IMR-90 (cell line): ENCODE measurements around the gene CD300LG.

ENCODE experiments used
- BHLHE40 ChIP-seq: fragments of 150-350 bp; IDR thresholded peaks from 2 replicates; pipeline ENCODE4 v1.6.1; 2016; ENCODE audit warnings: mild to moderate bottlenecking, low read depth, low read length
- CEBPB ChIP-seq: IDR thresholded peaks from 2 replicates; pipeline ENCODE4 v1.6.1; 2012; ENCODE audit warnings: low read depth, low read length, improper control_type of control experiment
- CHD1 ChIP-seq: IDR thresholded peaks from 2 replicates; pipeline ENCODE4 v1.6.1; 2012; ENCODE audit warnings: low read depth, low read length, improper control_type of control experiment
- CTCF ChIP-seq: conservative IDR thresholded peaks from 2 replicates; pipeline ENCODE4 v1.5.1; 2012; ENCODE audit warnings: mild to moderate bottlenecking, low read depth, low read length, improper control_type of control experiment
- ELK1 ChIP-seq: fragments of 150-350 bp; IDR thresholded peaks from 2 replicates; pipeline ENCODE4 v1.6.1; 2016; ENCODE audit warnings: low read depth, mild to moderate bottlenecking, low read length, moderate library complexity, borderline replicate concordance
- FOS ChIP-seq: fragments of 150-350 bp; IDR thresholded peaks from 2 replicates; pipeline ENCODE4 v1.6.1; 2016; ENCODE audit warnings: low read depth, low read length
- MAFK ChIP-seq: IDR thresholded peaks from 2 replicates; pipeline ENCODE4 v1.6.1; 2012; ENCODE audit warnings: low read depth, low read length, improper control_type of control experiment
- MAZ ChIP-seq: IDR thresholded peaks from 2 replicates; pipeline ENCODE4 v1.6.1; 2012; ENCODE audit warnings: low read depth, mild to moderate bottlenecking, low read length, improper control_type of control experiment, moderate library complexity, borderline replicate concordance
- POLR2A ChIP-seq: IDR thresholded peaks from 2 replicates; pipeline ENCODE4 v1.6.1; 2012; ENCODE audit warnings: mild to moderate bottlenecking, low read depth, low read length
- RAD21 ChIP-seq: IDR thresholded peaks from 2 replicates; pipeline ENCODE4 v1.6.1; 2012; ENCODE audit warnings: low read length, improper control_type of control experiment
- RCOR1 ChIP-seq: IDR thresholded peaks from 2 replicates; pipeline ENCODE4 v1.6.1; 2012; ENCODE audit warnings: mild to moderate bottlenecking, low read length, improper control_type of control experiment; ENCODE audit not compliant: insufficient replicate concordance
- RFX5 ChIP-seq: IDR thresholded peaks from 2 replicates; pipeline ENCODE4 v1.8.0; 2012; ENCODE audit warnings: low read depth, mild to moderate bottlenecking, low read length, moderate library complexity
- SMC3 ChIP-seq: fragments of 150-350 bp; IDR thresholded peaks from 2 replicates; pipeline ENCODE4 v1.6.1; 2016; ENCODE audit warnings: low read depth, mild to moderate bottlenecking, antibody characterized with exemption, low read length, moderate library complexity
- USF2 ChIP-seq: fragments of 150-350 bp; IDR thresholded peaks from 2 replicates; pipeline ENCODE4 v1.6.1; 2017; ENCODE audit warnings: mild to moderate bottlenecking, antibody characterized with exemption, low read length, low read depth

GRCh38 chr17:43814026-43814425 lies 33.0 kb upstream of the CD300LG start:
- TF ChIP-seq FOS: no peak
- no peak for TF ChIP-seq CTCF
- TF ChIP-seq SMC3: no peak
- TF ChIP-seq POLR2A: no peak
- no peak for TF ChIP-seq RFX5
- no peak for TF ChIP-seq CEBPB
- no peak for TF ChIP-seq ELK1
- no peak for TF ChIP-seq MAFK
- no peak for TF ChIP-seq RAD21
- TF ChIP-seq USF2: no peak
- no peak for TF ChIP-seq RCOR1
- no peak for TF ChIP-seq MAZ
- TF ChIP-seq BHLHE40: no peak
- no peak for TF ChIP-seq CHD1
